Right lobe of liver (tissue), 6 donors: ENCODE results near the gene CYP17A1. TPM values are rescaled to one million over a fixed set of nuclear protein-coding genes. Genes with fewer than 3 reads are reported as not detected.

ENCODE experiments used
- ATAC-seq, 4 donors: fragments of 200-7000 bp; cut with Tn5 transposase; one replicate each; pipeline ENCODE4 v1.9.1; 2020; ENCODE audit warnings: mild to moderate bottlenecking in 4 of 4, moderate library complexity in 4 of 4
- DNase-seq, 3 donors: peaks; one replicate each; pipeline ENCODE4 v3.0.0-alpha.2; 2020
- H3K27ac ChIP-seq, 3 donors: fragments of 200-600 bp; one replicate each; pipeline ENCODE4 v1.8.0; 2022
- H3K27me3 ChIP-seq, 2 donors: fragments of 200-600 bp; one replicate each; pipeline ENCODE4 v1.8.0; 2022
- H3K36me3 ChIP-seq, 4 donors: fragments of 200-600 bp; sonication (generic) in 1 of 4; one replicate each; pipeline versions ENCODE4 v1.5.1 to v1.8.0; 2017 to 2022; ENCODE audit warnings: control low read depth in 1 of 4
- H3K4me1 ChIP-seq, 4 donors: fragments of 200-600 bp; sonication (generic) in 1 of 4; one replicate each; pipeline versions ENCODE4 v1.5.1 to v1.8.0; 2017 to 2022; ENCODE audit warnings: control low read depth in 1 of 4
- H3K4me3 ChIP-seq, 3 donors: fragments of 200-600 bp; one replicate each; pipeline ENCODE4 v1.8.0; 2022
- H3K9me3 ChIP-seq, 4 donors: fragments of 200-600 bp; sonication (generic) in 1 of 4; one replicate each; pipeline versions ENCODE4 v1.5.1 to v1.8.0; 2017 to 2022; ENCODE audit warnings: control low read depth in 1 of 4
- CTCF ChIP-seq, 4 donors: fragments of 200-600 bp in 3 of 4; fragments of 450-650 bp in 1 of 4; IDR thresholded peaks; one replicate each; pipeline versions ENCODE4 v1.5.1 to v1.8.0; 2016 to 2022; ENCODE audit warnings: antibody characterized with exemption in 4 of 4, mild to moderate bottlenecking in 2 of 4
- POLR2A ChIP-seq: fragments of 450-650 bp; IDR thresholded peaks from one replicate; pipeline ENCODE4 v1.6.1; 2017; ENCODE audit warnings: antibody characterized with exemption, mild to moderate bottlenecking
- WGBS: methylation state at CpG from one replicate; pipeline ENCODE4 v1.1.6; 2018; ENCODE audit warnings: low coverage, low lambda C conversion rate; ENCODE audit not compliant: insufficient coverage; ENCODE audit errors: missing lambda C conversion rate; 5-methylcytosine and 5-hydroxymethylcytosine counted together
- intact Hi-C, 2 donors: fragments of 100-400 bp; cut with DNase I; formaldehyde crosslinking; loops; one replicate each; pipeline versions ENCODE4 v1.11.2 to v1.14.1; 2022
- total RNA-seq, 6 experiments: library from RNA; depleted of rRNA in 2 of 6; stranded (reverse); fragments of >200 nt in 2 of 6; fragmentation: NEBNext Ultra II Directional in 3 of 6; extraction: Animal tissue kit (Norgen Biotek cat#: 25700) in 3 of 6; gene quantifications; one replicate each; pipeline versions ENCODE4 v1.1.0 to v1.2.4, GENCODE V29; 2016 to 2023
- donor health status: DM: no; HTN: yes; CAD: no.
- donor health status: DM: no; HTN: no; CAD: no.
- donor health status: DM: no; HTN: no; CAD: no.
- donor health status: DM: no; HTN: yes; CAD: no.
- donor health status: DM: no; HTN: yes; CAD: no.

The CYP17A1 gene
- total RNA-seq, 6 experiments from 2014 or later: 0.61 to 4.2 (median 1.5) TPM

DNA sequence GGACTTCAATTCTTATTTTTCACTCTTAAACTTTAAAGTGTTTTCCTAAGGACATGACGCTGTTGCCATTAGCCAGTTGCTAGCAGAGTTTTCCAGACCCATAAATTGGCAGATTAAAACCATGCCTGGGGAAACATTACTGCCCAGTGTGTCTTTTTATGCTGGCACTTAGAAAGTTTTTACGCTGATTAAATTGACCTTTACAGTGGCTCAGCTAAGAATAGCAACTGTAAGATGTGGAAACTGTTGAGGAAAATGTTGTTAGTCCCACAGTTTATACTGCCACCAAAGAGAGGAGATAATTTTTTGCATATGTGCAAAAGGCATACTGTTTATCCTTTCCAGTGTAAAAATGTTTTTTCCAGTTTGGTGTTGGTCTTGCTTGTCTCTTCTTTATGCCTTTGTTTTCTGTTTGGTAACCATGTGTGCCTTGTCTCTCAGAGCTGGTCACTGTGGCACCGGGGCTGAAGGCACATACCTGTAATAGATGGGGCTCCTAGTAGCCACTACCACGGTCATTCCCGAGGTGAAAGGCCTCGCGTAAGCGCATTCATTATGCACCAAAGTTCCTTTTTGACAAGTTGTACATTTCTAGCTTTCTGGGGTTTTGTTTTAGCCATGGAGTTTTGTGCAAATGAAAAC, 45.3 kb downstream of the CYP17A1 start:
- Histone ChIP-seq H3K36me3 (no peaks in the 10 kb centered on the region), H3K9me3 (no peaks in the 10 kb centered on the region), H3K27ac (no peak overlapping the region), H3K27me3 (no peaks in the 10 kb centered on the region), H3K4me3 (no peak overlapping the region), H3K4me1 (peaks cover under 1 to 23% (median 8%) of the 10 kb centered on the region in 4 donors)
- 83% methylated on average over 8 of the region's 8 CpGs for WGBS
- ATAC-seq: no peak
- no peak for DNase-seq
- no peak for TF ChIP-seq CTCF (IDR thresholded peaks at IDR 0.05)
- no peak for TF ChIP-seq POLR2A
- intact Hi-C loops: no loop called here

DNA sequence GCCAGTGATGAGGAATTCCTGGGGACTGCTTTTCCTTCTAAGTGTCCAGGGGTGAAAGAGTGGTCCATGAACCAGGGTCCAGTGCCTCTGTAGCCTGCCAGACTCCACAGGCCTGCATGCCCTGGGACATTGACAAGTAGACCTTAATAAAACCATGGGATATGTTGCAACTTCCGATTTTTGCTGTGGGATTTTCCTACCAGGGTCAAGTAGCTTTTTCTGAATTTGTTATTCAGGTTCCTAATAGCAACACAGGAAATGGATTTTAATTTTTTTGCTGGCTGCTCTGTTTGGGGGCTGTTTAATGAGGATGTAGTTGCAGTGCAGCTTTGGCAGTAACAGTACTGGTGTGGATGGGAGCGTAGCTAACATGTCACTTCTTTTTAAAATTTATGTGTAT, 51.4 kb downstream of the CYP17A1 start:
- no peaks in the 10 kb centered on the region for H3K36me3 ChIP-seq
- no peaks in the 10 kb centered on the region for H3K27me3 ChIP-seq
- 47% methylated on average over 2 of the region's 2 CpGs for WGBS
- peak overlapping the region; percentile 51 to 98 (median 59) for H3K27ac ChIP-seq
- TF ChIP-seq POLR2A (no peak), CTCF (IDR thresholded peaks at IDR 0.05) (no peak)
- intact Hi-C loops: no loop called here
- no peak overlapping the region for H3K4me3 ChIP-seq
- no peaks in the 10 kb centered on the region for H3K9me3 ChIP-seq
- ATAC-seq (peak; percentile 7 to 29 (median 12)), DNase-seq (no peak)
- H3K4me1 ChIP-seq: peaks cover under 1 to 54% (median 25%) of the 10 kb centered on the region in 4 donors

- 7% methylated on average over 1 of the region's 1 CpG for WGBS
- no peak for DNase-seq
- intact Hi-C loops: no loop called here
- peaks cover 3 to 77% (median 34%) of the 10 kb centered on the region in 4 donors for H3K4me1 ChIP-seq
- H3K27ac ChIP-seq: peak overlapping the region; percentile 90 to 98 (median 98)
- TF ChIP-seq CTCF (IDR thresholded peaks at IDR 0.05) (peak in 1 of 4 donors; percentile 5), POLR2A (no peak)
- H3K9me3 ChIP-seq: no peaks in the 10 kb centered on the region
- no peaks in the 10 kb centered on the region for H3K36me3 ChIP-seq
- H3K27me3 ChIP-seq: no peaks in the 10 kb centered on the region
- peak; percentile 38 to 55 (median 46) for ATAC-seq
- H3K4me3 ChIP-seq: no peak overlapping the region
Observed at GRCh38 chr10:102783568-102783967, 53.6 kb downstream of the CYP17A1 start.

- ATAC-seq: peak; percentile 62 to 75 (median 64)
- 36% methylated on average over 10 of the region's 18 CpGs for WGBS
- H3K4me3 ChIP-seq: peak overlapping the region in 1 of 3 donors; percentile 3
Observed at GRCh38 chr10:102782673-102783551, 54.3 kb downstream of the CYP17A1 start.

More at GRCh38 chr10:102782673-102783551, 54.3 kb downstream of the CYP17A1 start:
- Histone ChIP-seq H3K27me3 (no peaks in the 10 kb centered on the region), H3K4me1 (peaks cover 3 to 83% (median 34%) of the 10 kb centered on the region in 4 donors), H3K36me3 (no peaks in the 10 kb centered on the region), H3K9me3 (no peaks in the 10 kb centered on the region), H3K27ac (peak overlapping the region; percentile 90 to 98 (median 98))
- peak; percentile 70 to 83 (median 78) for DNase-seq
- intact Hi-C loops: no loop called here
- peak; percentile 21 for TF ChIP-seq POLR2A
- TF ChIP-seq CTCF (IDR thresholded peaks at IDR 0.05): no peak
